NCI-H1930 (cell line): ENCODE results near the gene IFNK.

Experiments used
- DNase-seq, 2 experiments: peaks; one replicate each; lab custom pipeline; 2025; lab: John Stamatoyannopoulos, UW

The IFNK gene

GRCh38 chr9:27511771-27512170, 12.3 kb upstream of the IFNK start:
- DNase-seq: no peak

- DNase-seq: no peak
These were observed 9.5 kb upstream of the IFNK start for GRCh38 chr9:27514551-27514950.

DNA sequence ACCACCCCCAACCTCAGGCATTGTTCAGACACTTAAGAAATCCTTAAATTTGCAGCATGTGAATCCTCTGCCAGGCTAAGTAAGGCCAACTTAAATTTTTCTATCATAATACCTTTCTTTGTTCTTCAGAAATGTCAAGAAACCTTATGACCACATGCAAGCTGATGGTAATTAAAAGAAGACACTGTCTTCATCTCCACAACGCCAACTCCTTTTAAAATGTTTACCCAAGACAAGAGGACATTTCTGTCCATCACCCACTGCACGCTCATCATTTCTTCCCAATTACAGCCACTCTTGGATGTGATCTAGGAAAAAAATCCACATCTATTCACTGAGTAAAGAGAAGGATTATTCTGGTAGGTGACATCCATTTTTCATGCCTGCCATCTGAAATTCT, 6.1 kb upstream of the IFNK start:
- DNase-seq: no peak

DNA sequence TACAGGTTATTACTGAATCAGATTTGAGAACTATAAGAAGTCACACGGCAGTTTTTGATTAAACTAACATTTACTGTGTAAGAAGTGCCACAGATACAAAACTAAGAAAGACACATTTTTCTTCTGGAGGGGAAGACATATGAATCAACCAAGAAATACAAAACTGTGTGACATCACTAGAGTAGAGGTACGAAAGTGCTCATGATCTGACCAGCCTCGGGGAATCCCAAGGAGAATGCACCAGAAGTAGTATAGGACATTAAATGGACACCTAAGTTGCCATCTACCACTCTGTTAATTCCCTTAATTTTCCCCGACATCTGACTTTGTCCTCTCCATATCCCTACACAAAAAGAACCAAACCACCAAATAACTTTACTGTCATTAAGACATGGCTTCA, 5.3 kb upstream of the IFNK start:
- DNase-seq: no peak

GRCh38 chr9:27519466-27520465, 4.3 kb upstream of the IFNK start:
- no peak for DNase-seq

DNA sequence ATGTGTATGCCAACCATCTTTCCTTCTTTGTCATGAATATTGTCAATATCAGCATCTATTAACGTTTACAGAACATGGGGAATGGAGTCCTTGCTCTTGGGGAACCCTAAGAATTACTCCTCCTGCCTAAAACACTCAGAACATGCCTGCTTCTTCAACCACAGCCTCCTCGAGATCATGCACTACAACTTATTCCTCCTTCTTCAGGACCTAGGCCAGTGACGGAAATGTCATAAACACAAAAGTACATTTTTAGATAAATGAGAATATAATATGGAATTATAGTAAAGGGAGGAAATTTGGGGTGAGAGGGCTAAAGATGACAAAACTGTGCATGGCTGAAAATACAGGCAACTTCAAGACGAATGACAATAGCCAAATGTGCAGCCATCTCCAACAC, 3.1 kb upstream of the IFNK start:
- no peak for DNase-seq

DNA sequence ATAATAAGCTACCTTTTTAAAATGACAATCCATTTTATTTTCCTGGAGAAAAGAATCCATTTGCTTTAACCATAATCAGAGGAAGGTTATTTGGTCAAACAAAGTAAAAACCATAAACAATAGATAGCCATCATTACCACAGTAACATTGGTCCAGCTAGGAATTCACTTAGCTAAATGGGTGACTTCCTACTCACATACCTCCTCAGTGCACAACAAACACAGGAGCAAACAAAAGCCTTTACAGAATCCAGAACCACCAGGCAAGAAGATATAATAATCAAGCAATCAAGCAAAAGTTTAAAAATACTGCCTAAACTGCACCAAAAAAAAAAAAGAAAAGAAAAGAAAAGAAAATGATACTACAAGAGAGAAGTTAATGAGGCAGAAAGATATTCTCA, 949 bp upstream of the IFNK start:
- DNase-seq: no peak

- no peak for DNase-seq
These were observed 3.6 kb downstream of the IFNK start for GRCh38 chr9:27527702-27528075.

DNA sequence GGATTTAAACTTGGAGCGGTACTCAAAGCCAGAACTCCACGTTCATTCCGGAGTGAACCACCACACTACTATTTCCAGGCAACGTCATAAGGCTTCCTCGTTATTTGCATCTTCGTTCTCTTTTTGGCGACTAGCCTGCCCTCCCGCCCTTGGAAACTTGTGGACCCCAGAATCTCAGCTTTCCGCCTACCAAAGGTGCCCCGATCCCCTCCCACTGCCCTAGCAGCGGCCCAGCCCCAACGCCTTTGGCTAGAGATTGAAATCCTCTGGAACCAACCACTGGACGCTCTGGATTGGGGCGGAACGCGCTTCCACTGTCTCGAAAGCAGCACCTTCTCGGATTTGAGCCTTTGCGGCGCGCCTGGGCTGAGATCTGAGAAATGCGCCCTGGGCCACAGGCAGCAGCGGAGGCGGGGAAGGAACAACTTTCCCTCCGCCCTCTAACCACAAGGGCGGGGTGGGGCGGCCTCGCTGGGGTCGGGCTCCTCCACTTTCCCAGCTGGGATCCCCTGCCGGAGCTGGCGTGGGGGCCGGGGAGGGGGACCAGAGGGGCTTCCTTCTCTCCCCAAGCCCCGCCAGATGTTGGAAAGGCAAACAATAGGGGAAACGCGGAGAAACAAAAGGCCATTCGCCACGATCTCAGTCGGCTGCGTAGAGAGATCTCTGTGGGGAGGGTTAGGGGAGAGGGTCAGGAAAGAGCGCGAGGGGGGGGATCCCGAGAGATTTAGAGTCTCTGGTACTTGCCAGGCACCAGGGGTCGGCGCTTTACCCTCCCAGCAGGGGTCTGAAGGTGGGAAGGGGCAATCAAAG, 4.2 kb downstream of the IFNK start:
- DNase-seq: no peak

GRCh38 chr9:27528886-27529315, 4.8 kb downstream of the IFNK start:
- no peak for DNase-seq

DNA sequence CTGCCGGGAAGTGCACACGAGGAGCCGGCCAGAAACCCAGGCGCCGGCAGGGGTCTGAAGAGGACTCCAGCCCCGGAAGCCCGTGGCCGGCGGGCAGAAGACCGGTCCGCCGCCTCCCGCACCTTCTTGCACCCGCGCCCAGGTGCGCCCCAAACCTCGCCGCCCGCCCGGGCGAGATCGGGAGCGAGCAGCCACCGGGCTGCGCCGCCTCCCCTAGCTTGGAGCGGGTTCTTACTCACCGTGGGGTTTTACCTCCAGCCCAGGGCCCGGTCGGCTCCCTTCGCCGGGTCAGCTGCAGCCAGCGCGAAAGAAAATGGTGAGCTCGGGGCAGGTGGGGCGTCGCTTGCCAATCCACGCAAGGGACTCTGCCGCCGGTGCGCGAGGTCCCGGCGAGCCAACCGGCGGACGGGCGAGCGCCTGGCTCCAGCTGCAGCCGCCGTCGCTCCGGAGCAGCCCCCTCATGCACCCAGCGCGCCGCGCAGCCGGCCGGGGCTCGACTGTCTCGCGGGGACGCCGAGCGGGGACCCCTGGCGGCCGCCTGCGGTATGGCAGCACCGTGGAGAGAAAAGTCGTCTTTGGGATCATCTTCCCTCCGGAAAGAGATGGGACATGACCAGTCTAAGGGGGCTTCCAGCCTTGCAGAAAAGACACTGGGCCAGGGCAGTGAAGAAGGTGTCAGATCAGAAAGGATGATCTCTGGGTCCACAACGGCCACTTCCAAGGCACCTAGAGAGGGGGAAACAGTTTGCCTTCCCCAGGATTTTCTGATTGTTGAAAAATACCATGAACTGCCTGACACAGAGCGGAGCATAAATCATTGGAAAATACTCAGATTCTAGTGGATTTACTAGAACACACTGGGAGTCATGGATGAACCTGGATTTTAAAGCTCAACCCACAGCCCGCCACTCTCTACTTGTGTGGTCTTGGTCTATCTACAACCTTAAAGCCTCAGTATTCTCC, 5.5 kb downstream of the IFNK start, which contains the start of gene MOB3B:
Gene MOB3B, minus strand, starts transcription at position 499 of the 963 bp plus-strand sequence. CDS start 74,264 bp downstream, outside the sequence.
- DNase-seq: peak; percentile 53 to 69

DNA sequence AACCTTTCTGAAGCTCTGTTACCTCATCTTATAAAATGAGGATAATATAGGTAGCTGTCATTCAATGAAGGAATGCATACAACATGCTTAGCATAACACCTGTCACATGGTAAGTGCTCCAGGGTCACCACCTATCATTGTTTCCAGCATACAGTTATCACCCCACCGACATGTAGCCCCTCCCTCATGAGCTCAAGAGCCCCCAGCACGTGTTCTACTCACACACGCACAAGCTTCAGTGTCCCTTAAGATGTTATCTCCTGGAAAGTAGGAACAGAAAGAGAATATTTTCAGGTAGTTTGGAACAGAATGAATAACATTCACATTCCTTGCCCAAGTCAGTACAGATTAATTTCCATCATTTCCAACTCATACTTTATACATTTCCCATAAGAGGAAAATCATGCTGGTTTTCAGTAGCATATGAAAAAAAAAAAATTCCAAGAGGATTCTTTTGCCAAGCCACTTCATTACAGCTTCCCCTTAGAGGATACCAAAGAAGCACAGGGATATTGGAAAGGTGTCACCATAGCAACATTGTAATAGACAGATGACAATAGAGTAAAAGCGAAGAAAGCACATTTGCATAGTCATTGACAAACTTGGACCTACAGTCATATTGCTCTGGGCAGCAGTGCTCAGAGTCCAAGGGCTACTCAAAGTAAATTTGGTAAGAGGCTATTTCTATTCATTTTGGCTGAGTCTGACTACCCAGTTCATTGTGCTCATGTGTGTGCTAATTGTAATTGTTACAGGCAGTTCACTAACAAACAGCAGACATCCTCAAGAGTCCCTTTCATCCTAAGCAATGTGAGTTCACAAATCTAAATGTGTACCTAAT, 7.0 kb downstream of the IFNK start:
- DNase-seq: no peak

GRCh38 chr9:27532046-27532445, 8.0 kb downstream of the IFNK start:
- DNase-seq: no peak

GRCh38 chr9:27533311-27533710, 9.2 kb downstream of the IFNK start:
- no peak for DNase-seq

- DNase-seq: no peak
These were observed 10.0 kb downstream of the IFNK start for GRCh38 chr9:27534131-27534530.

- DNase-seq: no peak
These were observed 10.6 kb downstream of the IFNK start for GRCh38 chr9:27534658-27535209.

DNA sequence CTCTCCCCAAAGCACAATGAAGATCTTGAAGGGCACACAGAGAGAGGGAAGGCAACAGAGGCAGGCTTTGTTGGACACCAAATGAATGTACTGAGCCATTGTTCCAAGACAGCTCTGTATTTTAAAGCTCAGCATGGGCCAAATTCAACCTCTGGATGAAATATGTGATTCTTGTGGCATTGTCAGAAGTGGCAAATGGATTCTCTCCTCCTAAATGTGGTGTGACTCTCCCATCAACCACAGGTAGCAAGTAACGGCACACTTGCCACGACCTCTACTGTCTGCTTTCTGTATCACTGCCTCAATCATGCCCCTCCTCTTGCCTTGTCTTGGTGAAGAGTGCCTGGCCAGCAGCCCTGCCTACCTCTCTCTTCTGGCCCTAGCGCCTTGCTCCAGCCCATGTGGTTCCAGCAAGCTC, 11.6 kb downstream of the IFNK start:
- DNase-seq: no peak

GRCh38 chr9:27536168-27536567, 12.1 kb downstream of the IFNK start:
- no peak for DNase-seq

DNA sequence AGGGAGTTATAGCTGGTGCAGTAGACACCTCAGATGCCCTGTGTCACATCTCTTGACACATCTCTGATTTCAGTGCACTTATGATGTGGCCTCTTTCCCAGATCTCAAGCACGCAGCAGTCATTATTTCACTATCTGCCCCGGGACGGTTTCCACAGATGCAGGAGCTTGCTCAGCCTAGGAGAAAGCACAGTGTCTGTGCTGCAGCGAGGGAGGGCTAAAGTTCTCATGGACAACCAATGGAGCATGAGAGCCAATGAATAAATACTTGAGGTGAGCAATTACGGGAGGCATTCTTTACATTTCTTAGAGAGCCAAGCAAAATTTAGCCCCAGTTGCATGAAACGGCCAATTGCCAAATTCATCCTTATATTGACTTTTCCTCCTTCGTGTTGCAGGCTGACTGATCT, 12.9 kb downstream of the IFNK start:
- DNase-seq: no peak

GRCh38 chr9:27537756-27538155, 13.7 kb downstream of the IFNK start:
- no peak for DNase-seq
